SK-N-MC (cell line): ENCODE measurements around the gene LTV1.

ENCODE experiments used
- FOXP2 ChIP-seq: optimal IDR thresholded peaks from 2 replicates; pipeline ENCODE3; 2011; ENCODE audit warnings: mild to moderate bottlenecking, moderate library complexity; ENCODE audit not compliant: insufficient read depth; ENCODE audit errors: extremely low read length, control extremely low read depth
- POLR2AphosphoS5 ChIP-seq: IDR thresholded peaks from 2 replicates; pipeline ENCODE4 v1.6.1; 2012; ENCODE audit warnings: mild to moderate bottlenecking, low read depth, low read length, borderline replicate concordance

GRCh38 chr6:143810745-143811144 lies 32.4 kb upstream of the LTV1 start:
- TF ChIP-seq POLR2AphosphoS5 (no peak), FOXP2 (no peak)
